K562 (cell line): ENCODE measurements around the gene MAML3.

Experiments
- POLR2A ChIP-seq: fragments of 450-650 bp; conservative IDR thresholded peaks from 2 replicates; pipeline ENCODE4 v1.6.1; 2016
- SMAD1 ChIP-seq: fragments of 150-350 bp; IDR thresholded peaks from 2 replicates; pipeline ENCODE4 v1.6.1; 2014; ENCODE audit warnings: low read length, low read depth; ENCODE audit not compliant: partially characterized antibody
- SMARCA5 ChIP-seq: fragments of 450-650 bp; IDR thresholded peaks from 2 replicates; pipeline ENCODE4 v1.6.1; 2016
- ZBTB8A ChIP-seq: fragments of 450-650 bp; IDR thresholded peaks from 2 replicates; pipeline ENCODE4 v1.6.1; 2018; ENCODE audit warnings: mild to moderate bottlenecking, moderate library complexity; ENCODE audit not compliant: partially characterized antibody

DNA sequence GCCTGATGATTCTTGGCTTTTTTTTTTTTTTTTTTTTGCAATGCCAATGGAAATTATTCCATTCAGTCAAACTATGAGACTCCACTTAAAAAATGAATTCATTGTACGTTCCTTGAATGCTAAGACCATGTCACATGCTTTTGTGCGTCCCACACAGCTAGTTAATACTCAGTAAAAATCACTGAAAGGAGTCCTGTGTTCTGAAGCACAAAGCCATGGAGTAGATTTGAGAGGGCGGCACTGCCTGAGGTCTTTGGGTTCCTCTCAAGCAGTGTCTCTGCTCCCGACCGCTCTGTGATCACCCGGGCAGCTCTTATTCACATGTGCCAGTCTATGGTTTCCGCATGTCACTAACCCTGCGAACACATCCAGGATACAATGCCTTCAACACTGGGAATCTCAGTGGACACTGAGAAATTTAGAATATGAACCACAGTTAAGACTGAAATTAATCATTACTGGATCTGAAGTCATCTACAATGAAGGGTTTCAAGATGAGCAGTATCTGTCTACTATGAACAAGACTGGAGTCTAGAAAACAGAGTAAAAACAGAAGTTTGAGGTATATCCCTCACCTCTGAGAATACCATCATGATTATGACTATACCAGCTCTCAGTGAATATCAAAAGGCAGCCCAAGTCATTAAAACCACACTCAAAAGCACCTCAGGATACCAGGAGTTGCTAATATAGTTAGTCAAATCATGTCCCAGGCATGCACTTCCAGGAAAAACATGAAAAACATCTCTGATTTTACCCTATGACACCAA is 295.4 kb downstream of the MAML3 start:
- no peak for TF ChIP-seq SMARCA5
- TF ChIP-seq SMAD1 = no peak
- no peak for TF ChIP-seq POLR2A
- TF ChIP-seq ZBTB8A = no peak
